Ishikawa (cell line): ENCODE measurements around the gene ANAPC2.

Source experiments
- CREB1 ChIP-seq: IDR thresholded peaks from 2 replicates; pipeline ENCODE4 v1.6.1; 2012; ENCODE audit warnings: low read depth
- RAD21 ChIP-seq: IDR thresholded peaks from 2 replicates; pipeline ENCODE4 v1.6.1; 2012; ENCODE audit warnings: low read depth
- TAF1 ChIP-seq: IDR thresholded peaks from 2 replicates; pipeline ENCODE4 v1.6.1; 2012; ENCODE audit warnings: low read depth, mild to moderate bottlenecking
- YY1 ChIP-seq: IDR thresholded peaks from 2 replicates; pipeline ENCODE4 v1.6.1; 2012; ENCODE audit warnings: low read depth

GRCh38 chr9:137213160-137214060 is 25.1 kb upstream of the ANAPC2 start:
- TF ChIP-seq CREB1, result no peak
- TF ChIP-seq YY1, result no peak
- no peak for TF ChIP-seq TAF1
- peak; percentile 30; the same call in 1 of the 2 replicates for TF ChIP-seq RAD21
